Spleen (tissue), 7 donors: Measurements from ENCODE around the gene BOD1L2.

Experiments
- POLR2AphosphoS5 ChIP-seq, 3 donors: sonication (generic); formaldehyde crosslinking; IDR thresholded peaks; one replicate each; pipeline ENCODE4 v1.5.1; 2017; ENCODE audit warnings: antibody characterized with exemption in 3 of 3
- TF ChIP-seq, protein P1 (sequence below), 11 experiments: fragments of 200-600 bp in 7 of 11; fragments of 450-650 bp in 4 of 11; sonication (generic) in 4 of 11; IDR thresholded peaks in 8 of 11; conservative IDR thresholded peaks in 3 of 11; 1 replicate in 7 of 11; 2 replicates in 4 of 11; pipeline versions ENCODE4 v1.4.0 to v1.8.0; 2016 to 2021; ENCODE audit warnings: antibody characterized with exemption in 11 of 11, inconsistent platforms in 4 of 11, mild to moderate bottlenecking in 1 of 11
- donor health status: DM: no; HTN: no; CAD: no; lungs with moderate emphysema.
- donor health status: DM: no; HTN: no; CAD: no.
- donor health status: DM: no; HTN: no; CAD: no.

DNA sequence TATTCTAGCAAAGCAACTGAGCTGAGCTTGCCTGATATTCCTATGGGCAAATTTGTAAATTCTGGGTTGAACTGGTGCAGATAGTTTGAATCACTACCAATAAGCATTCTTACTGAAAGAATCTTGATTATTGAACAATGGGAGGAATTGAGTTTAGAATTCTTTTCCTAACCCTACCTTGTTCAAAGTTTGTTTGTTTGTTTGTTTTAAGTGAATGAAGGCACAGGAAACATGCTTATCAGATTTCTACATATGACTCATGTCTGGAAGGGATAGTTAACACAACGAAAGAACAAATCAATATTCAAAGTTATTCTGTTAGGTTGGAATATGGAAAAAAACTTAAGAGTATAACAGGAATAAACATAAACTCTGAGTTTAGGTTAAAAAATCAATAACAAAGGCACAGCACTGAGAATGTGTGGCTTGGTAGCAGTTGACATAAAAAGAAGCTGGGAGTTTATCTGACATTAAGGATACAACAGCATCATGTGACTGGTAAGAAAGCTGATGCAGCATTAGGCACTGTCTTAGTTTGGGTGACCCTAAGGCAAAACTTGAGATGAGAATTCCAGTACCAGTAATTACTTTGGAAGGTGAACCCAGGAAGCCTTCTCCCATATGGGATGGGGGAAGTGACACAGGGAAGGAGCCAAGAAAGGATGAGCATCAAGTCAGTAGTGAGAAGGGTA is 20.9 kb downstream of the BOD1L2 start:
- TF ChIP-seq, protein P1, sequence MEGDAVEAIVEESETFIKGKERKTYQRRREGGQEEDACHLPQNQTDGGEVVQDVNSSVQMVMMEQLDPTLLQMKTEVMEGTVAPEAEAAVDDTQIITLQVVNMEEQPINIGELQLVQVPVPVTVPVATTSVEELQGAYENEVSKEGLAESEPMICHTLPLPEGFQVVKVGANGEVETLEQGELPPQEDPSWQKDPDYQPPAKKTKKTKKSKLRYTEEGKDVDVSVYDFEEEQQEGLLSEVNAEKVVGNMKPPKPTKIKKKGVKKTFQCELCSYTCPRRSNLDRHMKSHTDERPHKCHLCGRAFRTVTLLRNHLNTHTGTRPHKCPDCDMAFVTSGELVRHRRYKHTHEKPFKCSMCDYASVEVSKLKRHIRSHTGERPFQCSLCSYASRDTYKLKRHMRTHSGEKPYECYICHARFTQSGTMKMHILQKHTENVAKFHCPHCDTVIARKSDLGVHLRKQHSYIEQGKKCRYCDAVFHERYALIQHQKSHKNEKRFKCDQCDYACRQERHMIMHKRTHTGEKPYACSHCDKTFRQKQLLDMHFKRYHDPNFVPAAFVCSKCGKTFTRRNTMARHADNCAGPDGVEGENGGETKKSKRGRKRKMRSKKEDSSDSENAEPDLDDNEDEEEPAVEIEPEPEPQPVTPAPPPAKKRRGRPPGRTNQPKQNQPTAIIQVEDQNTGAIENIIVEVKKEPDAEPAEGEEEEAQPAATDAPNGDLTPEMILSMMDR (IDR thresholded peaks at IDR 0.05 in 8 of 11, conservative IDR thresholded peaks at IDR 0.05 in 3 of 11) = no peak
- no peak for TF ChIP-seq POLR2AphosphoS5 (IDR thresholded peaks at IDR 0.05)
